NB4 (cell line): Measurements from ENCODE around the gene JAKMIP2.
A peak's percentile ranks its signal among the peaks of the same experiment; 100 is the strongest.
"Not testable (repeated sequence)": the region's sequence is repeated elsewhere in the genome, so short reads cannot be mapped to it uniquely, and the experiment has no call there.

ENCODE experiments used
- DNase-seq: peaks from one replicate; pipeline ENCODE4 v3.0.0; 2010; ENCODE audit warnings: low read depth
- H3K4me3 ChIP-seq: one replicate; pipeline ENCODE4 v1.5.1; 2011; ENCODE audit warnings: mild to moderate bottlenecking, low read depth, low read length, moderate library complexity
- CTCF ChIP-seq: IDR thresholded peaks from one replicate; pipeline ENCODE4 v1.5.1; 2012; ENCODE audit warnings: low read depth, low read length
- MAX ChIP-seq: IDR thresholded peaks from 2 replicates; pipeline ENCODE4 v1.6.1; 2011; ENCODE audit warnings: low read depth, low read length
- MYC ChIP-seq: IDR thresholded peaks from 2 replicates; pipeline ENCODE4 v1.6.1; 2011; ENCODE audit warnings: low read depth, low read length
- POLR2A ChIP-seq: IDR thresholded peaks from 2 replicates; pipeline ENCODE4 v1.6.1; 2011; ENCODE audit warnings: mild to moderate bottlenecking; ENCODE audit not compliant: insufficient read length; ENCODE audit errors: extremely low read depth

Gene JAKMIP2

GRCh38 chr5:147782110-147783028 lies at the start of gene JAKMIP2:
TSS of gene JAKMIP2 (minus strand) at chr5:147782728. CDS start at chr5:147671806, 110,922 bp downstream.
- no peak within 1 kb of the TSS for H3K4me3 ChIP-seq
- TF ChIP-seq POLR2A (no peak), CTCF (no peak), MYC (no peak), MAX (no peak)
- DNase-seq: peak; percentile 47

GRCh38 chr5:147831465-147831864 lies 48.9 kb upstream of the JAKMIP2 start, which contains the start of gene SPINK1:
TSS of gene SPINK1 (minus strand) at chr5:147831671. CDS start at chr5:147831577, 94 bp downstream.
- TF ChIP-seq POLR2A (no peak), CTCF (no peak), MAX (no peak), MYC (no peak)
- DNase-seq: no peak
- H3K4me3 ChIP-seq: no peak within 1 kb of the TSS

- no peak overlapping the region for H3K4me3 ChIP-seq
- DNase-seq: no peak
- TF ChIP-seq MAX: no peak
- no peak for TF ChIP-seq POLR2A
- no peak for TF ChIP-seq MYC
- no peak for TF ChIP-seq CTCF
Observed at GRCh38 chr5:147830035-147830434, 47.5 kb upstream of the JAKMIP2 start.

- H3K4me3 ChIP-seq, DNase-seq: not testable (repeated sequence)
Observed at GRCh38 chr5:147827017-147827416, 44.5 kb upstream of the JAKMIP2 start.

- no peak for TF ChIP-seq POLR2A
- no peak for TF ChIP-seq MYC
- no peak for TF ChIP-seq MAX
- no peak for TF ChIP-seq CTCF
- H3K4me3 ChIP-seq: no peak overlapping the region
- no peak for DNase-seq
Observed at GRCh38 chr5:147826361-147826760, 43.8 kb upstream of the JAKMIP2 start.

- TF ChIP-seq MAX (no peak), CTCF (peak; percentile 72)
- peak; percentile 69 for DNase-seq
Observed at GRCh38 chr5:147822686-147823491, 40.4 kb upstream of the JAKMIP2 start.

GRCh38 chr5:147822222-147822621 lies 39.7 kb upstream of the JAKMIP2 start:
- not testable (repeated sequence) for H3K4me3 ChIP-seq, DNase-seq

More at GRCh38 chr5:147822686-147823491, 40.4 kb upstream of the JAKMIP2 start:
- no peak overlapping the region for H3K4me3 ChIP-seq
